K562 (cell line): ENCODE data around the gene C10orf53. TPM values are rescaled to one million over a fixed set of nuclear protein-coding genes. Genes with fewer than 3 reads are reported as not detected.

Source experiments
- ATAC-seq: fragments of 200-7000 bp; cut with Tn5 transposase; 3 replicates; pipeline ENCODE4 v1.9.1; 2020; ENCODE audit warnings: moderate library complexity
- BruUV-seq: library from RNA; stranded (reverse); fragments of 400-500 nt; replicated peaks from 2 replicates; lab custom pipeline; 2021; lab: Mats Ljungman, UMichigan
- CTCF ChIA-PET: fragments of 300-600 bp; formaldehyde crosslinking; extraction: SDS; loops from one replicate; lab custom pipeline; 2021; ENCODE audit warnings: low intra/inter-chr PET ratio; lab: Yijun Ruan, JAX
- POLR2A ChIA-PET: fragments of 300-600, 350-650 bp; sonication (Branson Sonifier 250); formaldehyde crosslinking; extraction: SDS; loops from one replicate; lab custom pipeline; 2021; ENCODE audit warnings: antibody characterized with exemption, inconsistent platforms; lab: Yijun Ruan, JAX
- DNase-seq, 4 experiments: peaks; one replicate each; pipeline versions ENCODE4 v3.0.0 to v3.0.0-alpha.2; 2011 to 2018; ENCODE audit warnings: low spot score in 3 of 4, mixed read lengths in 3 of 4; ENCODE audit errors: extremely low read depth in 1 of 4
- FAIRE-seq: peaks from 2 replicates; lab custom pipeline; 2011; peaks lifted over from hg19 to GRCh38; lab: Jason Lieb, UNC
- H2AFZ ChIP-seq: 2 replicates; pipeline ENCODE4 v1.6.0; 2011; ENCODE audit warnings: low read depth, low read length, control low read depth, inconsistent platforms
- H3K27ac ChIP-seq: fragments of 200-600 bp; 3 replicates; pipeline ENCODE4 v1.8.0; 2011; ENCODE audit warnings: low read depth, mild to moderate bottlenecking, control low read depth, inconsistent platforms, low read length, moderate library complexity, mixed read lengths; ENCODE audit errors: extremely low read depth
- H3K27me3 ChIP-seq, 2 experiments: fragments of 300-600 bp in 1 of 2; 2 replicates in 1 of 2; 3 replicates in 1 of 2; pipeline versions ENCODE4 v1.6.0 to v1.8.0; 2011; ENCODE audit warnings: inconsistent platforms in 2 of 2, low read length in 2 of 2, mild to moderate bottlenecking in 1 of 2, mixed read lengths in 1 of 2, moderate library complexity in 1 of 2; ENCODE audit not compliant: control insufficient read depth in 2 of 2, insufficient read depth in 2 of 2
- H3K36me3 ChIP-seq: fragments of 300-600 bp; 3 replicates; pipeline ENCODE4 v1.8.0; 2011; ENCODE audit warnings: mild to moderate bottlenecking, low read length, inconsistent platforms; ENCODE audit not compliant: control insufficient read depth, insufficient read depth
- H3K4me1 ChIP-seq, 2 experiments: fragments of 200-600 bp in 1 of 2; replicated peaks in 1 of 2; 2 replicates in 1 of 2; 3 replicates in 1 of 2; pipeline versions ENCODE4 v1.5.1 to v1.8.0; 2011; ENCODE audit warnings: inconsistent platforms in 2 of 2, low read length in 2 of 2, mild to moderate bottlenecking in 1 of 2, mixed read lengths in 1 of 2, moderate library complexity in 1 of 2; ENCODE audit not compliant: control insufficient read depth in 2 of 2, insufficient read depth in 2 of 2
- H3K4me2 ChIP-seq: 2 replicates; pipeline ENCODE4 v1.6.1; 2011; ENCODE audit warnings: low read length, control low read depth, inconsistent platforms, mixed read lengths; ENCODE audit not compliant: insufficient read depth
- H3K4me3 ChIP-seq: fragments of 200-600 bp; sonication (generic), shearing (Covaris generic); 2 replicates; pipeline ENCODE4 v1.5.1; 2016; ENCODE audit warnings: control low read depth, inconsistent platforms
- H3K79me2 ChIP-seq: fragments of 200-600 bp; 3 replicates; pipeline ENCODE4 v1.8.0; 2011; ENCODE audit warnings: low read length, inconsistent platforms; ENCODE audit not compliant: control insufficient read depth, insufficient read depth
- H3K9ac ChIP-seq, 2 experiments: 2 replicates each; pipeline versions ENCODE4 v1.6.0 to v1.6.1; 2011; ENCODE audit warnings: low read depth in 2 of 2, low read length in 2 of 2, control low read depth in 1 of 2, inconsistent platforms in 1 of 2, mild to moderate bottlenecking in 1 of 2, mixed read lengths in 1 of 2; ENCODE audit not compliant: insufficient read depth in 1 of 2
- H3K9me1 ChIP-seq: one replicate; pipeline ENCODE4 v1.6.0; 2011; ENCODE audit warnings: inconsistent platforms, mild to moderate bottlenecking, low read length, moderate library complexity; ENCODE audit not compliant: control insufficient read depth, insufficient read depth
- H3K9me3 ChIP-seq: replicated peaks from 2 replicates; pipeline ENCODE4 v1.5.1; 2011; ENCODE audit warnings: low read depth, low read length, inconsistent platforms; ENCODE audit not compliant: control insufficient read depth, insufficient read depth
- H4K20me1 ChIP-seq: replicated peaks from 2 replicates; pipeline ENCODE4 v1.6.1; 2011; ENCODE audit warnings: low read length, inconsistent platforms, mixed read lengths; ENCODE audit not compliant: control insufficient read depth, insufficient read depth
- AFF1 ChIP-seq, 2 experiments: fragments of 450-650 bp; IDR thresholded peaks; 2 replicates each; pipeline ENCODE4 v1.6.1; 2018; ENCODE audit warnings: mild to moderate bottlenecking in 2 of 2, low read depth in 1 of 2; ENCODE audit not compliant: partially characterized antibody in 2 of 2
- CUX1 ChIP-seq: fragments of 200-800 bp; sonication (Bioruptor generic); IDR thresholded peaks from 2 replicates; pipeline ENCODE4 v1.6.1; 2016; ENCODE audit warnings: missing genetic modification characterization, missing compliant biosample characterization
- DACH1 ChIP-seq: fragments of 450-650 bp; IDR thresholded peaks from 2 replicates; pipeline ENCODE4 v1.6.1; 2018; ENCODE audit not compliant: partially characterized antibody
- ELF4 ChIP-seq: fragments of 450-650 bp; formaldehyde crosslinking; IDR thresholded peaks from 2 replicates; pipeline ENCODE4 v1.4.0; 2022; ENCODE audit warnings: missing genetic modification characterization
- ERF ChIP-seq: fragments of 450-650 bp; formaldehyde crosslinking; IDR thresholded peaks from 2 replicates; pipeline ENCODE4 v1.4.0; 2020; ENCODE audit warnings: mild to moderate bottlenecking, mixed read lengths
- TFAP4 ChIP-seq: sonication (generic); formaldehyde crosslinking; IDR thresholded peaks from 2 replicates; pipeline ENCODE4 v1.8.0; 2022; ENCODE audit warnings: missing genetic modification reagents, mild to moderate bottlenecking, moderate library complexity, borderline replicate concordance
- ZNF146 ChIP-seq: IDR thresholded peaks from one replicate; pipeline ENCODE4 v1.6.1; 2018; ENCODE audit warnings: missing compliant biosample characterization; ENCODE audit not compliant: unreplicated experiment
- ZNF644 ChIP-seq: fragments of 200-800 bp; sonication (Bioruptor generic); IDR thresholded peaks from 2 replicates; pipeline ENCODE4 v1.6.1; 2016; ENCODE audit warnings: low read depth, missing genetic modification characterization, missing compliant biosample characterization
- WGBS: fragments of 100-300 bp; shearing (Covaris generic); methylation state at CpG from one replicate; pipeline ENCODE4 v1.1.6; 2016; ENCODE audit warnings: low coverage, mixed read lengths; ENCODE audit not compliant: insufficient coverage; ENCODE audit errors: missing lambda C conversion rate; 5-methylcytosine and 5-hydroxymethylcytosine counted together
- in situ Hi-C: fragments of 300-500 bp; cut with MboI; formaldehyde crosslinking; loops from 4 replicates; pipeline ENCODE4 v1.15.0; 2018; ENCODE audit warnings: inconsistent platforms, mixed read lengths
- intact Hi-C: fragments of 100-400 bp; cut with micrococcal nuclease; formaldehyde crosslinking; loops from 2 replicates; pipeline ENCODE4 v1.14.2; 2022
- polyA plus RNA-seq, 8 experiments: library from polyadenylated mRNA; depleted of rRNA in 4 of 8; stranded (reverse) in 5 of 8; unstranded in 3 of 8; fragments of >200 nt; fragmentation: Nextera tagmentation in 2 of 8; fragmentation: Illumina TruSeq in 1 of 8; extraction: Ambion mirVana in 2 of 8; extraction: Trizol in 1 of 8; gene quantifications; 2 replicates each; pipeline versions ENCODE4 v1.2.1 to v1.2.3, GENCODE V29; 2011 to 2014; ENCODE audit warnings: inconsistent platforms in 1 of 8, missing spikeins in 1 of 8
- total RNA-seq, 7 experiments: library from RNA; depleted of rRNA in 6 of 7; stranded (reverse); fragments of >200 nt in 6 of 7; fragmentation: Illumina TruSeq in 2 of 7; extraction: Trizol in 2 of 7; gene quantifications; 2 replicates each; pipeline versions ENCODE4 v1.2.1 to v1.2.3, GENCODE V29; 2011 to 2021; ENCODE audit warnings: low replicate concordance in 1 of 7
- TF ChIP-seq, protein P1 (sequence below): sonication (generic); formaldehyde crosslinking; IDR thresholded peaks from 2 replicates; pipeline ENCODE4 v1.8.0; 2022; ENCODE audit warnings: mild to moderate bottlenecking, low read depth, missing genetic modification reagents

The C10orf53 gene
- total and polyA plus RNA-seq, 9 of the 15 experiments (the other 6 are each of a cell fraction or from before 2014, with no cell fraction given) = not detected

GRCh38 chr10:49707585-49707984 is 28.1 kb downstream of the C10orf53 start (continued):
- TF ChIP-seq, protein P1, sequence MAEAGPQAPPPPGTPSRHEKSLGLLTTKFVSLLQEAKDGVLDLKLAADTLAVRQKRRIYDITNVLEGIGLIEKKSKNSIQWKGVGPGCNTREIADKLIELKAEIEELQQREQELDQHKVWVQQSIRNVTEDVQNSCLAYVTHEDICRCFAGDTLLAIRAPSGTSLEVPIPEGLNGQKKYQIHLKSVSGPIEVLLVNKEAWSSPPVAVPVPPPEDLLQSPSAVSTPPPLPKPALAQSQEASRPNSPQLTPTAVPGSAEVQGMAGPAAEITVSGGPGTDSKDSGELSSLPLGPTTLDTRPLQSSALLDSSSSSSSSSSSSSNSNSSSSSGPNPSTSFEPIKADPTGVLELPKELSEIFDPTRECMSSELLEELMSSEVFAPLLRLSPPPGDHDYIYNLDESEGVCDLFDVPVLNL (CRISPR knock-in tag) = no peak
- TF ChIP-seq, all 486 proteins: peak for 0

DNA sequence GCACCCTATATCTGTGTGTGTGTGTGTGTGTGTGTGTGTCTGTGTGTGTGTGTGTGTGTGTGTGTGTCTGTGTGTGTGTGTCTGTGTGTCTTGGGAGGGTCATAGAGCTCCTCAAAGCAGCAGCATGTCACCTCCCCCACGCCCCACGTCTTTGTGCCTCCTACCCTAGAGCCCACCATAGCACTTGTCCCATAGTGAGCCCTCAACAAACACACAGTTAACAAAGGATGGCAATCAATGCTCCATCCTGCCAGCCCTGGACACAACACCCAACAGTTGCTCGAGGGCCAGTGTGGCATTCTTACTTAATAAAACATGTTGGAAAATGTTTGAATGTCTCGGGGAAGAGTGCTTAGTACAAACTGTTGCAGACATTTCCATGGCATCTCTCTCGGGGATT is 30.5 kb downstream of the C10orf53 start:
- Histone ChIP-seq H3K9me1 (no peaks in the 10 kb centered on the region), H3K4me2 (no peak overlapping the region), H3K27ac (no peak overlapping the region), H3K9me3 (no peaks in the 10 kb centered on the region; the same call in 1 of the 2 replicates), H3K36me3 (no peaks in the 10 kb centered on the region), H3K4me1 (no peaks in the 10 kb centered on the region), H3K27me3 (peaks cover 3 to 22% of the 10 kb centered on the region in 2 experiments; a peak in 1 of 5 replicates), H3K4me3 (no peak overlapping the region), H3K79me2 (no peaks in the 10 kb centered on the region), H3K9ac (no peak overlapping the region), H2AFZ (no peak overlapping the region), H4K20me1 (no peaks in the 10 kb centered on the region)
- TF ChIP-seq ZNF146 (CRISPR knock-in tag) (no peak), TFAP4 (CRISPR knock-in tag) (no peak), DACH1 (no peak), ELF4 (no peak), ERF (CRISPR knock-in tag) (no peak), ZNF644 (tag) (no peak), AFF1 (IDR thresholded peaks at IDR 0.05; ENCODE audit: low read depth in 1 of 2, partially characterized antibody in 2 of 2) (no peak), CUX1 (CRISPR knock-in tag) (no peak)
- POLR2A ChIA-PET = interaction anchor here (0.7 kb wide), 1 partner anchor 67 kb away, joined by 3 read pairs; no protein-coding TSS in a partner anchor
- in situ Hi-C loops (no loop called here), intact Hi-C loops (no loop called here)
- no peak for DNase-seq
- CTCF ChIA-PET = no interaction called here
- no peak for ATAC-seq
- WGBS = 2% methylated on average over 5 of the region's 5 CpGs
- no peak for FAIRE-seq
- no TSS peak for BruUV-seq
